Neural cell (in vitro differentiated cells): ENCODE measurements around the gene NCKAP1. TPM values are rescaled to one million over a fixed set of nuclear protein-coding genes. Genes with fewer than 3 reads are reported as not detected.
A peak's percentile ranks its signal among the peaks of the same experiment; 100 is the strongest.

Source experiments
- H2AFZ ChIP-seq: fragments of 200-600, 300-800 bp; sonication (generic), shearing (Covaris generic); 2 replicates; pipeline ENCODE4 v1.6.0; 2014; ENCODE audit warnings: low read depth, mild to moderate bottlenecking, antibody characterized with exemption, low read length, moderate library complexity
- H3F3A ChIP-seq: fragments of 200-600 bp; shearing (Covaris generic); 2 replicates; pipeline ENCODE4 v1.6.1; 2016; ENCODE audit warnings: mild to moderate bottlenecking, moderate library complexity, mixed read lengths, antibody characterized with exemption, low read length; ENCODE audit not compliant: insufficient read depth, poor library complexity, severe bottlenecking
- H3K27ac ChIP-seq: fragments of 200-600, 300-800 bp; sonication (generic), shearing (Covaris generic); 2 replicates; pipeline ENCODE4 v1.5.1; 2014; ENCODE audit warnings: mild to moderate bottlenecking, low read length, moderate library complexity
- H3K27me3 ChIP-seq: fragments of 300-800, 200-600 bp; sonication (generic), shearing (Covaris generic); 2 replicates; pipeline ENCODE4 v1.6.0; 2014; ENCODE audit warnings: mild to moderate bottlenecking, low read depth, low read length, moderate library complexity; ENCODE audit not compliant: insufficient read depth
- H3K36me3 ChIP-seq: fragments of 300-800, 200-600 bp; sonication (generic), shearing (Covaris generic); 2 replicates; pipeline ENCODE4 v1.5.1; 2014; ENCODE audit warnings: mild to moderate bottlenecking, antibody characterized with exemption, low read length, moderate library complexity; ENCODE audit not compliant: insufficient read depth
- H3K4me2 ChIP-seq: fragments of 300-800, 200-600 bp; sonication (generic), shearing (Covaris generic); 2 replicates; pipeline ENCODE4 v1.6.0; 2014; ENCODE audit warnings: mild to moderate bottlenecking, low read length
- H3K4me3 ChIP-seq: fragments of 300-800, 200-600 bp; sonication (generic), shearing (Covaris generic); 2 replicates; pipeline ENCODE4 v1.5.1; 2014; ENCODE audit warnings: mild to moderate bottlenecking, low read length, moderate library complexity
- H3K79me2 ChIP-seq: fragments of 200-600 bp; shearing (Covaris generic); replicated peaks from 2 replicates; pipeline ENCODE4 v1.6.0; 2014; ENCODE audit warnings: mild to moderate bottlenecking, low read length, moderate library complexity; ENCODE audit not compliant: insufficient read depth
- H3K9ac ChIP-seq: fragments of 300-800, 200-600 bp; sonication (generic), shearing (Covaris generic); 2 replicates; pipeline ENCODE4 v1.6.1; 2016; ENCODE audit warnings: mild to moderate bottlenecking, low read length, mixed read lengths
- H3K9me2 ChIP-seq: fragments of 200-600 bp; shearing (Covaris generic); 2 replicates; pipeline ENCODE4 v1.6.1; 2016; ENCODE audit warnings: mild to moderate bottlenecking, low read length, mixed read lengths; ENCODE audit not compliant: insufficient read depth
- H3K9me3 ChIP-seq: fragments of 200-600, 300-800 bp; sonication (generic), shearing (Covaris generic); 2 replicates; pipeline ENCODE4 v1.6.1; 2016; ENCODE audit warnings: mild to moderate bottlenecking, mixed run types, low read length, moderate library complexity, mixed read lengths
- H4K20me1 ChIP-seq: fragments of 200-600 bp; shearing (Covaris generic); 2 replicates; pipeline ENCODE4 v1.6.1; 2016; ENCODE audit warnings: mild to moderate bottlenecking, mixed run types; ENCODE audit not compliant: insufficient read depth
- EP300 ChIP-seq: fragments of 450-650 bp; conservative IDR thresholded peaks from 2 replicates; pipeline ENCODE4 v1.6.1; 2014; ENCODE audit warnings: antibody characterized with exemption, mild to moderate bottlenecking, moderate library complexity; ENCODE audit not compliant: poor library complexity, severe bottlenecking
- EZH2 ChIP-seq: fragments of 200-600, 300-800 bp; shearing (Covaris generic), sonication (generic); IDR thresholded peaks from 2 replicates; pipeline ENCODE4 v1.6.1; 2014; ENCODE audit warnings: antibody characterized with exemption, low read length, borderline replicate concordance, mild to moderate bottlenecking; ENCODE audit not compliant: insufficient read depth, poor library complexity, severe bottlenecking
- MXI1 ChIP-seq: fragments of 450-650 bp; conservative IDR thresholded peaks from 2 replicates; pipeline ENCODE4 v1.6.1; 2014; ENCODE audit warnings: antibody characterized with exemption, mild to moderate bottlenecking; ENCODE audit not compliant: poor library complexity, severe bottlenecking
- POLR2AphosphoS5 ChIP-seq: IDR thresholded peaks from 2 replicates; pipeline ENCODE4 v1.6.1; 2012
- RAD21 ChIP-seq: fragments of 450-650 bp; conservative IDR thresholded peaks from 2 replicates; pipeline ENCODE4 v1.6.1; 2014; ENCODE audit warnings: antibody characterized with exemption, mild to moderate bottlenecking, moderate library complexity
- SMC3 ChIP-seq: fragments of 450-650 bp; conservative IDR thresholded peaks from 2 replicates; pipeline ENCODE4 v1.6.1; 2014; ENCODE audit warnings: antibody characterized with exemption, mild to moderate bottlenecking, moderate library complexity; ENCODE audit not compliant: poor library complexity
- TAF1 ChIP-seq: IDR thresholded peaks from 2 replicates; pipeline ENCODE4 v1.6.1; 2012; ENCODE audit warnings: low read depth
- polyA plus RNA-seq: library from polyadenylated mRNA; depleted of rRNA; stranded (reverse); fragments of >200 nt; gene quantifications from 2 replicates; pipeline ENCODE4 v1.2.3, GENCODE V29; 2014
- TF ChIP-seq, protein P1 (sequence below): fragments of 450-650 bp; IDR thresholded peaks from 2 replicates; pipeline ENCODE4 v1.5.1; 2014; ENCODE audit warnings: antibody characterized with exemption, mild to moderate bottlenecking, moderate library complexity; ENCODE audit not compliant: poor library complexity, severe bottlenecking

NCKAP1 gene
- polyA plus RNA-seq, 1 donor from 2014 or later, result 124 TPM

DNA sequence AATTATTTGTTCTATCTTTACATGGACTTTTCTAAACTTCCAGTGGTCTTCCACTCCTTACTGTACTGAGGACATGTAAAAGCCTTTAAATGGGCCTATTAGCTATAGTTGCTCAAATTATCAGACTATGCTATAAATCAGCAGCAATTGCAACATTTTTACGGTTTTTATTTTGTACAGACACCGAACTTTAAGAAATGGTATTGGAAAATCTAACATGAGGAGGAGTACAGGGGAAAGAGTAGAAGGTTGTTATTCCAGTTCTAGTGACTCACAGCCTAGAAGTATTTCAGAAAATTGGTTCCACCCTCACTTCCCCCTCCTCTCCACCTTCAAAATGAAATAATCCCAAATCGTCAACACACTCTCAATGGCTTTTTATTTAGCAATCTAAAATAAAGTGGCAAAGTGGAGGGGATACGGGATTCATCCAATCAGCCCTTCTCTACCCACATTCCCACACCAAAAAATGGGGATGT, 1.1 kb downstream of the NCKAP1 start (continued):
- TF ChIP-seq, protein P1, sequence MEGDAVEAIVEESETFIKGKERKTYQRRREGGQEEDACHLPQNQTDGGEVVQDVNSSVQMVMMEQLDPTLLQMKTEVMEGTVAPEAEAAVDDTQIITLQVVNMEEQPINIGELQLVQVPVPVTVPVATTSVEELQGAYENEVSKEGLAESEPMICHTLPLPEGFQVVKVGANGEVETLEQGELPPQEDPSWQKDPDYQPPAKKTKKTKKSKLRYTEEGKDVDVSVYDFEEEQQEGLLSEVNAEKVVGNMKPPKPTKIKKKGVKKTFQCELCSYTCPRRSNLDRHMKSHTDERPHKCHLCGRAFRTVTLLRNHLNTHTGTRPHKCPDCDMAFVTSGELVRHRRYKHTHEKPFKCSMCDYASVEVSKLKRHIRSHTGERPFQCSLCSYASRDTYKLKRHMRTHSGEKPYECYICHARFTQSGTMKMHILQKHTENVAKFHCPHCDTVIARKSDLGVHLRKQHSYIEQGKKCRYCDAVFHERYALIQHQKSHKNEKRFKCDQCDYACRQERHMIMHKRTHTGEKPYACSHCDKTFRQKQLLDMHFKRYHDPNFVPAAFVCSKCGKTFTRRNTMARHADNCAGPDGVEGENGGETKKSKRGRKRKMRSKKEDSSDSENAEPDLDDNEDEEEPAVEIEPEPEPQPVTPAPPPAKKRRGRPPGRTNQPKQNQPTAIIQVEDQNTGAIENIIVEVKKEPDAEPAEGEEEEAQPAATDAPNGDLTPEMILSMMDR, result no peak
- TF ChIP-seq POLR2AphosphoS5 (no peak), MXI1 (no peak)

DNA sequence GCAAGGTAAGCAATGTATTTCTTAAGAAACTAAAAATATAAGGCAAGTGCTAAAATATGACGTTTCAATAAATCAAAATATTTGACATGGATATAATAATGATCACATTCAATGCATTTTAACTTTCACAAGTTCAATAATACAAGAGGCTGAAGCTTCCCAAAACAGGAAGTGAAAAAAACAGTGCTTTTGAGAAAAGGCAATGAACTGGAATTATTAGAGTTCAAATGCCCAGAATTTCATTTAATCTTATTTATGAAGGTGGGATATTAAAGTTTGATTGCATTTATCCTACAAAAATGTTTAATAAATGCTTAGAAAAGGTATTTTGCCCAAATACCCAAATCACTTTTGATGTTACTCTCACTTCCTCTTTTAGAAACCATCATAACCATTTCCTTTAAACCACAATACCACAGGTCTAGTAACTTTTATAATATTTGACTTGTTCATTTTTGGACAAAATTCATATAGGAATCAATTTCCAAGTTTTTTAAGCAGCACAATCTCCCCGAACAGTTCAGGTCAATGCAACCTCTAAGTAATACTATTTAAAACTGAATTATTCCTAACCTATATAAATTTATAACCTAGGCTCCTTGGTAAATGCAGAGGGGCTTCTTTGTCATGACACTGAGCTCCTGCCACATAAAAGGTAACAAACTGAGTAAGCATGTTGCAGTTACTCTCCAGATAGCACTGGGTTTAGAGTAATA, 2.1 kb downstream of the NCKAP1 start:
- H3K4me3 ChIP-seq, result peak overlapping the region; percentile 83
- H3K9me2 ChIP-seq, result no peaks in the 10 kb centered on the region
- H3K9ac ChIP-seq, result peak overlapping the region; percentile 90
- H3K4me2 ChIP-seq, result peak overlapping the region; percentile 69
- H4K20me1 ChIP-seq, result no peaks in the 10 kb centered on the region
- no peaks in the 10 kb centered on the region for H3K27me3 ChIP-seq
- no peak overlapping the region for H2AFZ ChIP-seq
- TF ChIP-seq RAD21 (no peak), SMC3 (no peak)
- TF ChIP-seq, protein P1, result no peak
- no peak overlapping the region for H3K27ac ChIP-seq
- peaks cover 60% of the 10 kb centered on the region for H3K79me2 ChIP-seq
- H3F3A ChIP-seq, result no peaks in the 10 kb centered on the region
- no peaks in the 10 kb centered on the region for H3K36me3 ChIP-seq
- H3K9me3 ChIP-seq, result no peaks in the 10 kb centered on the region

DNA sequence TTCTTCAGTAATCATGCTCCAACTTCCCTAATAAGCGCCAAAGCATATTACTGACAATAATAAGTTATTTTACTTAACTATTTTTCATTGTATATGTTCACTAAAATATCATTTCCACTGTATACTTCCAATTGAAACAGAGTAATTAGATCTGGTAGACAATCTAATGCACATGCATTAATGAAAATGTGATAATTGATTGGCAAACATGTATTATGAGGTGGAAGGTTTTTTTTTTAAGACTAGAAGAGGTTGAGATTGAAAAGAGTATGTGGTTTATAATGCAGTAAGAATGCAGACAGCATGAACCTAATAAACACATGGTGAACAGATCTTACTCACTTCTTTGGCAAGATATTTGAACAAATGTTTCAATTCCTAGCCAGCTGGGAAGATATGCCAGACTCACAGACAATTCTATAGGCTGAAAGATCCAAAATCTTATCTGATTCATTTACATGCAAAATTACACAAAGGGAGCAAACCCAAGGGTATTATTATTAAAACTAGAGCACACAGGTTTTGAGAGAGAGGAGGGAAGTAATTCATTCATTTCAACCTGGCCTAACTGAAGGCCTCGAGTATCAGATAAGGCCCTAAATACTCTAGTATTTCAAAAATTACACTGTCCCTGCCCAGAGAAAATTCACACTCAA, 2.8 kb downstream of the NCKAP1 start:
- no peak overlapping the region for H3K27ac ChIP-seq

More for the DNA sequence above, 2.8 kb downstream of the NCKAP1 start:
- H3K4me3 ChIP-seq, result peak overlapping the region; percentile 83
- peaks cover 67% of the 10 kb centered on the region for H3K79me2 ChIP-seq
- TF ChIP-seq EP300, result no peak
- no peak for TF ChIP-seq RAD21
- TF ChIP-seq TAF1, result no peak
- no peak for TF ChIP-seq EZH2
- no peak for TF ChIP-seq SMC3
- no peak for TF ChIP-seq POLR2AphosphoS5
- TF ChIP-seq, protein P1, result no peak
- H4K20me1 ChIP-seq, result no peaks in the 10 kb centered on the region
- no peaks in the 10 kb centered on the region for H3K9me3 ChIP-seq
- H3K36me3 ChIP-seq, result no peaks in the 10 kb centered on the region
- H3K9me2 ChIP-seq, result no peaks in the 10 kb centered on the region
- H2AFZ ChIP-seq, result no peak overlapping the region
- no peaks in the 10 kb centered on the region for H3F3A ChIP-seq
- peak overlapping the region; percentile 90 for H3K9ac ChIP-seq
- H3K27me3 ChIP-seq, result no peaks in the 10 kb centered on the region
- peak overlapping the region; percentile 69 for H3K4me2 ChIP-seq
